Transverse colon (tissue), 4 donors: ENCODE measurements around the gene AGXT. TPM values are rescaled to one million over a fixed set of nuclear protein-coding genes. Genes with fewer than 3 reads are reported as not detected.

Source experiments
- DNase-seq: peaks from one replicate; pipeline ENCODE4 v3.0.0-alpha.2; 2019
- H3K27ac ChIP-seq, 4 donors: fragments of 200-600 bp; sonication (generic); 2 replicates each; pipeline ENCODE4 v1.5.1; 2016 to 2018; ENCODE audit warnings: inconsistent platforms in 4 of 4
- H3K27me3 ChIP-seq: fragments of 200-600 bp; sonication (generic); 2 replicates; pipeline ENCODE4 v1.5.1; 2017; ENCODE audit warnings: inconsistent platforms
- H3K36me3 ChIP-seq, 4 donors: fragments of 200-600 bp; sonication (generic); 2 replicates each; pipeline ENCODE4 v1.5.1; 2017 to 2019; ENCODE audit warnings: inconsistent platforms in 4 of 4
- H3K4me1 ChIP-seq, 4 donors: fragments of 200-600 bp; sonication (generic); 2 replicates each; pipeline ENCODE4 v1.5.1; 2017 to 2020; ENCODE audit warnings: inconsistent platforms in 4 of 4
- H3K4me3 ChIP-seq, 4 donors: fragments of 200-600 bp; sonication (generic); 1 replicate in 1 of 4; 2 replicates in 3 of 4; pipeline versions ENCODE4 v1.5.1 to v1.6.1; 2017 to 2019; ENCODE audit warnings: inconsistent platforms in 4 of 4
- H3K9me3 ChIP-seq, 2 donors: fragments of 200-600 bp; sonication (generic); 2 replicates each; pipeline ENCODE4 v1.5.1; 2017 to 2019; ENCODE audit warnings: inconsistent platforms in 2 of 2
- EP300 ChIP-seq: sonication (generic); formaldehyde crosslinking; IDR thresholded peaks from one replicate; pipeline ENCODE4 v1.6.1; 2017; ENCODE audit warnings: antibody characterized with exemption, low read depth
- POLR2A ChIP-seq: fragments of 450-650 bp; IDR thresholded peaks from one replicate; pipeline ENCODE4 v1.6.1; 2016; ENCODE audit warnings: antibody characterized with exemption, mild to moderate bottlenecking, moderate library complexity
- POLR2AphosphoS5 ChIP-seq, 3 donors: sonication (generic); formaldehyde crosslinking; IDR thresholded peaks; one replicate each; pipeline ENCODE4 v1.6.1; 2016; ENCODE audit warnings: antibody characterized with exemption in 3 of 3
- WGBS, 2 donors: methylation state at CpG; one replicate each; pipeline ENCODE4 v1.1.5; 2018; ENCODE audit warnings: low coverage in 1 of 2; 5-methylcytosine and 5-hydroxymethylcytosine counted together
- in situ Hi-C, 4 donors: fragments of 200-750 bp; cut with MboI; loops; one replicate each; pipeline versions ENCODE4 v1.15.0 to v1.15.1; 2017; ENCODE audit warnings: low sequenced_read_pairs in 3 of 4, low pct_ligation_motif_present in 1 of 4, low pct_unique_long_range_greater_than_20kb in 1 of 4
- intact Hi-C: fragments of 100-400 bp; cut with DNase I; formaldehyde crosslinking; loops from one replicate; pipeline ENCODE4 v1.15.1; 2023; ENCODE audit warnings: low total_unique reads
- total RNA-seq, 4 donors: library from RNA; depleted of rRNA; stranded (reverse); fragments of >200 nt; gene quantifications; one replicate each; pipeline ENCODE4 v1.1.0, GENCODE V29; 2016
- TF ChIP-seq, protein P1 (sequence below), 5 experiments: fragments of 200-600 bp in 3 of 5; fragments of 450-650 bp in 2 of 5; sonication (generic) in 3 of 5; IDR thresholded peaks; 1 replicate in 2 of 5; 2 replicates in 3 of 5; pipeline ENCODE4 v1.5.1; 2016 to 2017; ENCODE audit warnings: antibody characterized with exemption in 5 of 5, inconsistent platforms in 3 of 5, mild to moderate bottlenecking in 2 of 5, moderate library complexity in 1 of 5

The AGXT gene
- total RNA-seq, 4 donors from 2014 or later = 0.32 to 2.2 (median 0.82) TPM; not detected in 1

DNA sequence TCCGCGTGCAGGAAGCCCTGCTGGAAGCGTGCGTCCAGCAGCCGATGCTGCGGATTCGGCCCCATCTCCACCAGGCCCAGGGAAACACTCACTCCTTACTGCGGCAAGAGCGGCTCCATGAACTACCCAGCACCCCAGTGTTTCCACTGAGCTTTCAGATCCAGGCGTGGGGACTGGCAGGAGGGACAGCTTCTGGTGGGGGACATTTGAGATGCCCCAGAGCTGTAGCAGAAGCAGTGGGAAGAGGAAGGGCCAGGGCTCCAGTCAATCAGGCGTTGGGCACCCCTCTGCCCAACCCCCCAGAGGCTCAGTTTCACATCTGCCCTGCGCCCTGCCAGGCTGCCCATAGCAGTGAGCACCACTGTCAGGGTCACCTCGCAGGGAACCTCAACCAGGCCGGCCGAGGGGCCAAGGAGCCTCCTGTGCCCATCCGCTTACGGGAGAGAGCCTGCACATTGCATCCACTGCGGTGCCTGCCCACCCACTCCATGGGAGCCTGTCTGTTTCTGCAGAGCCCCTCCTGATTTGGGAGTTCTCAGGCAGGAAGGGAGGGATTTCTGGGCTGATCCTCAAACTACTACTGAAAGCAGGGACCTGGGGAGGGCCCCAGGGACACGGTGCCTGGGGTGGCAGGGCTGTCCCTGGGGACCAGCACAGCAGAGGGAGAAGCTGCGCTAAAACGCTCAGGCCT, 4.6 kb downstream of the AGXT start:
- H3K27ac ChIP-seq = no peak overlapping the region
- intact Hi-C loops (no loop called here), in situ Hi-C loops (no loop called here)
- no peaks in the 10 kb centered on the region for H3K9me3 ChIP-seq
- WGBS, 2 donors = 86% methylated on average over 16 of the region's 21 CpGs; no CpG with 5 or more reads in 1 of the 2 donors
- H3K27me3 ChIP-seq = no peaks in the 10 kb centered on the region
- no peak for DNase-seq
- peaks cover 23 to 42% (median 25%) of the 10 kb centered on the region in 4 donors for H3K4me1 ChIP-seq
- H3K36me3 ChIP-seq = no peaks in the 10 kb centered on the region
- TF ChIP-seq POLR2A = no peak
- TF ChIP-seq POLR2AphosphoS5 (IDR thresholded peaks at IDR 0.05) = no peak
- no peak for TF ChIP-seq EP300
- TF ChIP-seq, protein P1, sequence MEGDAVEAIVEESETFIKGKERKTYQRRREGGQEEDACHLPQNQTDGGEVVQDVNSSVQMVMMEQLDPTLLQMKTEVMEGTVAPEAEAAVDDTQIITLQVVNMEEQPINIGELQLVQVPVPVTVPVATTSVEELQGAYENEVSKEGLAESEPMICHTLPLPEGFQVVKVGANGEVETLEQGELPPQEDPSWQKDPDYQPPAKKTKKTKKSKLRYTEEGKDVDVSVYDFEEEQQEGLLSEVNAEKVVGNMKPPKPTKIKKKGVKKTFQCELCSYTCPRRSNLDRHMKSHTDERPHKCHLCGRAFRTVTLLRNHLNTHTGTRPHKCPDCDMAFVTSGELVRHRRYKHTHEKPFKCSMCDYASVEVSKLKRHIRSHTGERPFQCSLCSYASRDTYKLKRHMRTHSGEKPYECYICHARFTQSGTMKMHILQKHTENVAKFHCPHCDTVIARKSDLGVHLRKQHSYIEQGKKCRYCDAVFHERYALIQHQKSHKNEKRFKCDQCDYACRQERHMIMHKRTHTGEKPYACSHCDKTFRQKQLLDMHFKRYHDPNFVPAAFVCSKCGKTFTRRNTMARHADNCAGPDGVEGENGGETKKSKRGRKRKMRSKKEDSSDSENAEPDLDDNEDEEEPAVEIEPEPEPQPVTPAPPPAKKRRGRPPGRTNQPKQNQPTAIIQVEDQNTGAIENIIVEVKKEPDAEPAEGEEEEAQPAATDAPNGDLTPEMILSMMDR (IDR thresholded peaks at IDR 0.05) = no peak
- no peak overlapping the region for H3K4me3 ChIP-seq

DNA sequence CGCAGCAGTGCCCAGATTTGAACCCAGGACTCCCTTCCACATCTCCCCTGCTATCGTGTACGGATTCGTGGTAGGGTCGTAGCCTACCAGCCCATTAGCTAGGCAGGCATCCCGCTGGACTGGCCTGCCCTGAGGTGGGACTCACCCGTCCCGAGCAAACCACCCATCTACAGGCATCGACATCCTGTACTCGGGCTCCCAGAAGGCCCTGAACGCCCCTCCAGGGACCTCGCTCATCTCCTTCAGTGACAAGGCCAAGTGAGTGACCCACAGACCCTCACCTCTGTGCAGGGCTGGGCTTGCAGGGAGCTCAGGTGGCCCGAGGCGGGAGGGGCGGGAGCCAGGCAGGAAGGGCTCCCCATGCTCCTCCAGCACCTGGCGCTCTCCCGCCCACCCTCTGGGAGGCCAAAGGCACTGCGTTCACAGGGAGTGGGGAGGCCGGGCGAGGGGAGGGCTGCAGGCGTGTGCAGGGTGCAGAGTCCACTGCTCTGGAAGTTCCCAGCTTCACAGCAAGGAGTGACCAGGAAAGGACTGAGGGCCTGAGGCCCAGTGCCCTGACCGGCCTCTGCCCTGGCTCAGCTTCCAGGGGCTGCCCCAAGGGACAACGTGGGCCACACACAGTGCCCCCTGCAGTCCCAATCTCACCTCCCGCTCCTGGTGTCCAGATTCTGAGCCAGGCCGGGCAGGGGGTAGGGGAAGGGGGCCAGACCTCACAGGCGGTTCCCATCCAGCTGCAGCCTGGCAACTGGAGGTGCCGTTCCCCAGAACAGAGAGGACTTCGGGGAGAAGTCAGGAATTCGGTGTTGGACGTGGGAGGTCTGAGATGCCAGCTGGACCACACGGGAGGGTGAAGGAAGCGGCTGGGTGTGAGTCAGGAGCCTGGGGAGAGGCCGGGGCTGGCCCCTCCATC, 5.4 kb downstream of the AGXT start:
- peak; percentile 77 for DNase-seq
- intact Hi-C loops (no loop called here), in situ Hi-C loops (no loop called here)
- Histone ChIP-seq H3K4me3 (no peak overlapping the region), H3K9me3 (no peaks in the 10 kb centered on the region), H3K4me1 (peaks cover 20 to 37% (median 25%) of the 10 kb centered on the region in 4 donors), H3K36me3 (no peaks in the 10 kb centered on the region), H3K27ac (peak overlapping the region; percentile 12 to 45 (median 19)), H3K27me3 (no peaks in the 10 kb centered on the region)
- TF ChIP-seq, protein P1 (IDR thresholded peaks at IDR 0.05) = peak in 2 of 5 experiments; percentile 29 to 56
- no peak for TF ChIP-seq EP300
- TF ChIP-seq POLR2A = peak; percentile 38
- TF ChIP-seq POLR2AphosphoS5 (IDR thresholded peaks at IDR 0.05) = peak in 1 of 3 donors; percentile 44
- 57 to 68% methylated on average over 5 to 27 of the region's 33 CpGs for WGBS, 2 donors

- in situ Hi-C loops (no loop called here), intact Hi-C loops (no loop called here)
- Histone ChIP-seq H3K27ac (peak overlapping the region in 3 of 4 donors; percentile 12 to 45 (median 17)), H3K9me3 (no peaks in the 10 kb centered on the region), H3K27me3 (no peaks in the 10 kb centered on the region), H3K36me3 (no peaks in the 10 kb centered on the region), H3K4me1 (peaks cover 20 to 37% (median 25%) of the 10 kb centered on the region in 4 donors), H3K4me3 (no peak overlapping the region)
- DNase-seq = no peak
- TF ChIP-seq EP300 = no peak
- TF ChIP-seq, protein P1 (IDR thresholded peaks at IDR 0.05) = no peak
- no peak for TF ChIP-seq POLR2A
- TF ChIP-seq POLR2AphosphoS5 (IDR thresholded peaks at IDR 0.05) = no peak
- WGBS, 2 donors = 59 to 79% methylated on average over 2 to 12 of the region's 12 CpGs
Measured at GRCh38 chr2:240874715-240875227, 6.1 kb downstream of the AGXT start.
